Left cardiac atrium (tissue), 4 donors: ENCODE results near the gene MACROH2A1. TPM values are rescaled to one million over a fixed set of nuclear protein-coding genes. Genes with fewer than 3 reads are reported as not detected.
A peak's percentile ranks its signal among the peaks of the same experiment; 100 is the strongest.

Source experiments
- ATAC-seq, 2 donors: fragments of 200-7000 bp; cut with Tn5 transposase; one replicate each; pipeline ENCODE4 v1.9.1; 2020; ENCODE audit warnings: mild to moderate bottlenecking in 2 of 2, moderate library complexity in 2 of 2
- DNase-seq: peaks from one replicate; pipeline ENCODE4 v3.0.0-alpha.2; 2020
- intact Hi-C, 2 donors: fragments of 100-400 bp; cut with DNase I; formaldehyde crosslinking; loops; one replicate each; pipeline versions ENCODE4 v1.14.1 to v1.15.1; 2022 to 2023
- long read RNA-seq: library from polyadenylated mRNA; unstranded; transcript quantifications from one replicate; pipeline ENCODE4 v2.0.0, GENCODE V29; 2021
- total RNA-seq, 2 donors: library from RNA; stranded (reverse); fragmentation: NEBNext Ultra II Directional; extraction: Animal tissue kit (Norgen Biotek cat#: 25700); gene quantifications; one replicate each; pipeline ENCODE4 v1.2.1, GENCODE V29; 2021
- donor health status: DM: no; HTN: yes; CAD: no.
- donor health status: DM: no; HTN: yes; CAD: no; lungs with severe emphysema.
- donor health status: DM: yes; HTN: yes; CAD: no.
- donor health status: Dilated cardiomyopathy.

The MACROH2A1 gene
- total RNA-seq, result 100 to 1,000 TPM; 101 to 138 TPM
- long read RNA-seq, transcript H2AFY-202 (9 exons, 1,859 nt), result major isoform, 11 of 53 reads
- long read RNA-seq, partial matches to known transcripts, result 4 of 53 reads
- long read RNA-seq, other reads (novel, unspliced or antisense), result 38 of 53 reads

DNA sequence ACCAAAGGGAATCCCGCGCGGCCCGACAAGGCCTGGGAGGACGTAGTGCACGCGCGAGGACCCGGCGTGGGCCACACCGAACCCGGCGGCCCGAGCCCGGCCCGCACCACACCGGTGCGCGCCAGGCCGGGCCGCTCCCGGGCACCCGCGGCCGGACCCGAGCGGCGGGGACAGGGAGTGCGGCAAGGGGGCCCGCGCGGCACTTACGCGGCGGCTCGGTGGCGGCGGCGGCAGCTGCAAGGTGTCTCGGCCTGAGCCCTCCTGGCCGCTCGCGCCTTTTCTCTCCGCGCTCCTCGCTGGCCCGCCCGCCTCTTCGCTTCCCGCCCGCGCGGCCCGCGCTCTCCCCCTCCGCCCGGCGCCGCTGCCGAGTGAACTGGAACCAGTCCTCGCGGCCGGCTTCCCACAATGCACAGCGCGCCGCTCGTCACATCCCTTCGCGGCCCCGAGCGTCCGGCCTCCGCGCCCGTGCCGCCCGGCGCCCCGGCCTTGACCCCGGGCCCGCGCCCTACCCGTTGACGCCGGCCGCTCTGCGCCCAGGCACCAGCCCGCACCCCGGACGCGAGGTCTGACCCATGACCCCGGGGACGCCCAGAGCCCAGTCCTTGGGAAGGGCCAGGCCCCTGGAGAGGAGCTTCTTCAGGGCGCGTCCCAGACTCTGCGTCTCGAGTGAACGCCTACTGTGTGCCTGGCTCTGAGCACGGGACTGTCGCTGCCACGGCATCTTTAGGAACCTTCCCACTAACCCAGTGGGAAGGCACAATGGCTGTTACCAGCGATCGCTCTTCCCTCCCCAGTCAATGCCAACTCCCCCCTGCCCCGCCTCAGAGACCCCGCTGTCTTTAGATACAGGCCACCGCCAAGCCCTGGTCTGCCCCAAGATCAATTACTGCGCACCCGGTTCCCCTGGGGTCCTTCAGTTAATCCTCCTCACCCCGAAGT, at the start of gene MACROH2A1:
Gene MACROH2A1, minus strand, starts transcription at position 377 of the 939 bp plus-strand sequence. CDS start 10,138 bp downstream, outside the sequence.
- peak; percentile 97 for ATAC-seq
- peak; percentile 94 for DNase-seq
- intact Hi-C loops, result no loop called here

DNA sequence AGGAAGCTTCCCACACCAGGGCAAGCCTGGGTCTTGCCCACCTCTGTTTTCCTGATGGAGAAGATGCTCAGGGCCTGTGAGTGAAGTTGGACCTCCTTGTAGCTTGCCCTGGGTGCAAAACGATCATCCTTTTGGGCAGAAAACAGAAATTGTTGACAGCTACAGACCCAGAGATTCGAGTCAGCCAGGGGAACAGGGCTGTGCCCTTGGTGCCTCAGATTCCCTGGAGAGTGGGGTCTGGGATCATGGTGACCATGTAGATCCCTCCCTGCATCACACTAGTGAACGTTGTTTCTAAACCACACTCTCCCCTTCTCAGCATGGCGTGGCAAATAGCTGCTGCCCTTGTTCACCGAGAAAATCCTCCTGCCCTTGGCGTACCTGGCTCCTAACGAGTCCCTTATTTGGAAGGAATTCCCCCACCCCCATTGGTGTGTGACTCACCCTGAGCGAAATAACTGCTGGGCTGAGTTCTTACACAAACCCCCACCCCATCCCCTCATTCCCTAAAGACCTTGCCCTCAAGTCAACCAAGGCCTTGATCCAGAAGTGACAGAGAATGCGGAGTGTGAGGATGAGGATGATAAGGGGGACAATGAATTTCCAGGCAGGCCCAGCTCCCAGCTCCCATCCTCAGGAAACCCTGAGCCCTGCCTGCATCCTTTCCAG, 49.2 kb upstream of the MACROH2A1 start:
- ATAC-seq (no peak), DNase-seq (no peak)
- intact Hi-C loops, result no loop called here

DNA sequence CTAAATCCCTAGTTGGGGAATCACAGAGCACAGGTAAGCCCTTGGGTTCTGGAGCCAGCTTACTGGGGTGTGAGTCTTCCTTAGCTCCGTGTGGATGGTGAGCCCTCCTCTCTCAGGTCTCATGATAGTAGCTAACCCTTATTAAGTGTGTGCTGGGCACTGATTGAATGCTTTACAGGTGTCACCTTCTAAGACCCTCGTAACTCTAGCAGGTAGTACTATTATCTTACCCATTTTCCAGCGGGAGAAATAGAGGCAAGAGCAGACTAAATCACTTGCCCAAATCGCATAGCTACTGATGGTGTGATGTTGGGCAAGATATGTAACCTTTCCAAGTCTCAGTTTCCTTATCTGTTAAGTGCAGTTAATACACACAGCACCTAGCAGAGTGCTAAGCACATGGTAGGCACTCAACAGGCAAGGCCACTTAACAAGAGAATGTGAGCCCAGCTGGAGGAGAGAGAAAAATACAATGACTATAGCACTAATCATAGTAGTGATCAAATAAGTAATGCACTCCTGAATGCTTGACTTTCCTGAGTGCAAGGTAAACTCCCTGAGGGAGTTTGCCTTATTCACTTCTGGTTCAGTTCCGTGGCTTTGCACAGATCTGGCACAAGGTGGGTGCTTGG, 48.4 kb upstream of the MACROH2A1 start, which contains the start of gene DCANP1:
Gene DCANP1, minus strand, starts transcription at position 51 of the 632 bp plus-strand sequence. CDS start 240 bp downstream, outside the sequence.
- intact Hi-C loops, result no loop called here
- DNase-seq (no peak), ATAC-seq (no peak)

DNA sequence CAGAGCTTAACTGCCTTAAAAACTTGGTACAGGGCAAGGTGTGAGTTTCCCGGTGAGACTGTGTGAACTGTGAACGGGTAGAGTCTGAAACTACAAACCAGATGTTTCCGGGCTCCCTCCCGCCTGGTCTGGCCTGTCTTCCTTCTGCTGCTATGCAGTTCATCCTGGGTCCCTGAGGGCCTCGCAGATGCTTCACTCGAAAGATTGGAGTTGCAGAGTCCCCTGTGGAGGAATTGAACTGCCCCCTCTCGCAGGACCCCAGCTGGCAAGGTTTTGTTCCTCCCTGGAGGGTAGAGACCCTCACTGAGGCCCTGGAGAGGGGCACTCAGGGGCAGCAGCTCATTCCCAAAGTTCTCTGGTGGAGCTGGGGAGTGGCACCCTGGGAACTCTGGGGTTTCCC, 47.6 kb upstream of the MACROH2A1 start:
- DNase-seq (no peak), ATAC-seq (no peak)
- intact Hi-C loops, result no loop called here

DNA sequence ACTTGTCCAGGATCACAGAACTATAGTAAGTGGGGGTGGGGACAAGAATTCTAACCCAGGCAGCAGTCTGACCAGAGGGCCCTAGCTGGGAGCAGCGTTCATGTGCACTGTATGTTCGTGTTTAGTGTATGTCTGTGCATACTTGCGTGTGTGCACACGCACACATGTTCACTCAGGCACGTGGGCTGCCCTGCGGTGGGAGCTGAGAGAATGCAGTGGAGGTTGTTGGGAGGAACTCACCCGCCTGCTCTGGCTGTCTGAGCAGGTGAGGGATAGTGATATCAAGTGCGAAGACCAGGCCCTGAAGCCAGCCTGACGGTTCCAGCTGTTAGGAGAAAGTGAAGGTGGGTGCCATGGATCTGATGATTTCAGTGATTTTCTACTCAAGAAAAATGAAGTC, 47.2 kb upstream of the MACROH2A1 start:
- intact Hi-C loops, result no loop called here
- ATAC-seq, result no peak
- DNase-seq, result no peak

DNA sequence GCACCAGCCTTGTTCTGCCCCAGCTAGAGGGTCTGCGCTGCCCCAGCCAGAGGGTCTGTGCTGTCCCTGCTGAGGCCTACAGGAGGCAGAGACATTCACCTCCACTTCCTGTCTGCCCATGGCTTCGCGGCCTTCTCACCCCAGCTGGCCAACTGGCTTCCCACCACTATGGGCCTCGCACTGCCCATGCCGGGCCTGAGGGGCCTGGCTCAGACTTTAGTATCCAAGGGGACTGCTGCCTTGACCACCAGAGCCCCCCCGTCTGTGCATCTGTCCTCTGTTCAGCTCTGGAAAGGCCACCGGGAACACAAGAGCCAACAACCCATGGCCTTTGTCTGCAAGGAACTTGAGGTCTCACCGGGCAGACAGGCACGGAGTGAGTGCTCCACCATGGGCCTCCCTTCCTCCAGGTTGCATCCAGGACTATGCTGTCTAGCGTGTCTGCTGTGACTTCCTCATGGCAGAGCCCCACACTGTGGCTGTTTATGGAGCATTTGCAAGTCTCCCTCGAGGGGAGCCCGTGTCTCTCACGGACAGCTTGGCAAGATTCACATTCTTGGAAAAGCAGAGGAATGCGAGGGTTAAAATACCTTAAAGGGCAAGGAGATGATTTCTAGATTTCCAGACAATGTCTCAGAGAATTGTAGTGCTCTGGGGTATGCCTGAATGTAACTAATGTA, 46.4 kb upstream of the MACROH2A1 start:
- DNase-seq (no peak), ATAC-seq (no peak)
- intact Hi-C loops, result no loop called here

DNA sequence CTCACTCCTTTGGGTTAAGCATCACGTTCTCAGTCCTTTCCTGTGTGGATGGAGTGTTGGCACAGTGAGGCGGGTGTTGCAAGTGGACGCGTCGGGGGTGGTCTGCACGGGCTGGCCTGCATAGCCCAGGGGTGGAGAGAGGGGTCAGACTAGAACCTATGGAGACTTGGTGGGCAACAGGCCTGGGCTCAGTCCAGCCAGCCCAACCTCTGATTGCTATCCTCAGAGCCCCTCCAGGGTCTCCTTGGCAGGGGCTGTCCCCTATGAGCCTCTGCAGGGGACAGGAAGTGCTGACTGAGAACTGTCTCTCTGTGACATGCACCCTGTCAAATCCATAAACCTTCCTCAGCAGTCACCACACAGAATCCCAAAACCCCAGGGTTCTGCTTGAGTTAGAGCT, 45.9 kb upstream of the MACROH2A1 start:
- DNase-seq, result no peak
- no peak for ATAC-seq
- intact Hi-C loops, result no loop called here

DNA sequence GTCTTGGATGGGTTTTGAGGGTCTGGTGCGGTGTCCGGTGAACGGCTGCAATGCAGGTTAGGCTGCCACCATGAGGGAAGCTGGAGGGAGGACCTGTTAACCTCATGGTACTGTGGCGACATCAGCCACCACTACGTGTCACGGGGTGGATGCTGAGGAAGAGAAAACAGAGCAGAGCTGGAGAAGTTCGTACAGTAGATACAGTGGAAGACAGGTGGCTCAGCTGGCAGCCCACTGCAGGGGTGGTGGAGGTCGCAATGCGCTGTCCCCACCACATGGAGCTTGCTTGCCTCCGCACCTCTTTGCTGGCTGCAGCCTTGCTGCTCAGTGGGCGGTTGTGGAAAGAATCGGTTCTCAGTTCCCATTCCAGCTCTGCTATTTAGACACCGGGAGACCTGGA, 45.3 kb upstream of the MACROH2A1 start:
- ATAC-seq, result no peak
- intact Hi-C loops, result no loop called here
- no peak for DNase-seq

DNA sequence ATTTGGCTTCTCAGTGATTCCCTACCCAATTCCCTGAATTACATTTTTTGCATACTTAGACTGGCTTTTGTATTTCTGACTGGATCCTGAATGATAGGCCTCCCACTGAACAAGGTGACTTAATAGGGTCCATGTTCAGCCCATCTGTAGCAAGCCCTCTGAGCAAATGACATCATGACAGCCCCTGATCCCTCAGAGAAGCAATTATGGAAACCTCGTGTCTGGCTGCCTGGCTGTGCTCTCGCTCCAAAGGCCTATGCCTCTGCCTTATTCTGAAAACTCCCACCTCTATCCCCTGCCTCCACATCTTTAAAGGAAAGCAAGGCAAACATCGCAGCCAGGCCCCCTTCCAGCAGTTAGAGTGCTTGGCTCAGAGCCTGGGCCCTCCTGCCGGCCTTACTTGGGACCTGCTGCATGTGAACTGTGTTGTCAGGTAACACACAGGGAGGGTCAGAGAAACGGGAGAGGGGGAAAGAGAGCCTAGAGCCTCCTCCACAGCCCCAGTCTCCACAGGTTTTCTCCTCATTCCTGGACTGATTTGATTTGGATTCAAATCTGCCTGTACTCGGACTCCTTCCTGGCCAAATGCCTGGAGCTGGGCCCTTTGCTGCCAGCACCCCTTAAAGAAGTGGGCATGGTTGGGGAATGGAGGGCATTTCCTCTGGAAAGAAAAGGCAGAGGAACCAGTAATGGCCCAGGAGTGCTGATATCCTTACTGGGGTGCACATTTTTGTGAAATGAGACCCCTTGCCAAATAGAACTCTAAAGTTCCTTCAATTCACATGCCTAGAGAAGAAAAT, 44.3 kb upstream of the MACROH2A1 start:
- DNase-seq, result no peak
- no peak for ATAC-seq
- intact Hi-C loops, result no loop called here

DNA sequence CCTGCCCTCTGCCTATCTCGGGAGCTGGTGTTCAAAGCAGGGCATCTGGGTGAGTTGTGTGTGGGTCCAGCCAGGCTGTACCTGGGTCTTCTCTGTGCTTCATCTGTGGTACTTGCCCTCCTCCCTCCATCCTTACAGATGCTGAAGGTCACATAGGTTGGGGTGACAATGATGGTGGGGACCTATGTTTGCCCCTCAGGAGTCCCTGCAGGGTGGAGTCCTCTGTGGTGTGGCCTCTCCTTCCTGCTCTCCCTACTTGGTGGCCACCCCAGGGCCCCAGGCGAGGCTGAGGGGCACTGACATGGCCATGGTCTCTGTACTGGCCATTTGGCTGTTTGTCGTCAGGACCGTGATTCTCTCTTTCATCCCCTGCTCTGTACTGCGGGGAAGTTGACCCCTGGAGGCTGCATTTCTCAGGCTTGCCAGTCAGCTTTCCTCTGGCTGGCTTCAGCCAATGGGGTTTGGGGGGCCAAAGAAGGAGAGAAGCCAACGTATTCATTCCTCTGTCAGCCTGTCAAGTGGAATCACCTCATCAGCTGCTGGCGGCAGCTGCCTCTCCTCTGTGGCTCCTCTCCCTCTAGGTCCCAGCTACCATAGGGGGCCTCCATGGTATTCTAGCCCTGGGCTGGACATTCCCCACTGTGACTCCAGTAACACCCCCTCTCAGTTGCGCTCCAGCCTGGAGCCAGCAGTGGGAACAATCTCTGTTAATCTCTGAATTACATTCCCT, 43.6 kb upstream of the MACROH2A1 start:
- intact Hi-C loops, result no loop called here
- DNase-seq (no peak), ATAC-seq (no peak)

DNA sequence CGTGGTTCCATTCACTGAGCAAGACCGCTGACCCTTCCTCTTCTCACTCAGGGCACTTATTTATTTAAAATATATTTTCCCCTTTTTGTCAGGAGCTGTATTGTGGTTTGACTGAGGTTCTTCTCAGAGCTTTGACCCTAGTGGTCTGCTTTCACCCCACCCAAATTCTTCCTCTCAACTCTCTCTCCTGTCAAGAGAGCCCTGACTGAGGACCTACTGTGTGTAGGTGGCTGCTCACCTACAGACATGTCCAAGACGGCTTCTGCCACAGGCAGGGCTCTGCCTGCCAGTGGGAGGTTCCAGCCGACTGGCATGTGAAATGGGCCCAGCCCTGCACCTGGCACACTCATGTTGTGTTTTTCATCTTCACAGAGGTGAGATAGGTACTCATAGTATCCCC, 42.9 kb upstream of the MACROH2A1 start:
- ATAC-seq (no peak), DNase-seq (no peak)
- intact Hi-C loops, result no loop called here

DNA sequence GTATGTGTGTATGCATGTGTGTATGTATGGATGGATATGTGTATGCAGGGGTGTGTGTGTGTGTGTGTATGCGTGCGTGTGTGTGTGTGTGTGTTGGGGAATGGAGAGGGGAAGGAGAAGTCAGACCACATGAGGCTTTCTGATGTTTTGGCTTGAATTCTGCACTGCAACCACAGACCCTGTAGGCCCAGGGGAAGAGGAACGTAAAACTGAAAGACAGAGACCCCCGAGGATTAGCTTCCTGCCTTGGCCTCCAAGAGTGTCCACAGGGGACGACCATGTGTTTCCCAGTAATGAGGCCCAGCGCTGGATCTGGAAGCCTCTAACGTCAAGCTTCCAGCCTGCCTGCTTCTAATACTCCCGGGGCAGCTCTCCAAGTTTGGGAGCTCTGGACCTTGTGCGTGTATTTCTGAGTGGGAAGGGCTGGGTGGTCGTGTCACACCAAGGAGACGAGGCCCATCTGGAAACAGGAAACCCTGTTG, 42.4 kb upstream of the MACROH2A1 start:
- peak in 1 of 2 donors; percentile 60 for ATAC-seq
- intact Hi-C loops, result no loop called here
- DNase-seq, result no peak

DNA sequence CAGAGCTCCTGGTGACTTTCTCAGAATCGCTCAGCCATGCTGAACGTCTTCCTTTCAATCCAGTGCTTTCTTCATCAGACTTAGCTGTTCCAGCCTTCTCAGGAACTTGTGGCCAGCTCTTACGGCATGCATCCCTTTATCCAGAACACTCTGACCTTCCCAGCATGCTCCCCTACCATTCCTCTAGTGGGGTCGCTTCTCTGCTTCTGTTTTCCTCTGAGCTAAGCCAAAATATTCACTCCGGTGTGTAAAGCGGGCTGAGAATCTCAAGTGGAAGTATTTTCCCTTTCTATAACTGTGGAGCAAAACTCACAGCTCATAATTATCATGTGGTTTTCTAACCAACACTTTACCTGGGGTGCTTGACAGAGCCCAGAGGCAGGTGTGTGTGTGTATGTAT, 41.9 kb upstream of the MACROH2A1 start:
- ATAC-seq (no peak), DNase-seq (no peak)
- intact Hi-C loops, result no loop called here

DNA sequence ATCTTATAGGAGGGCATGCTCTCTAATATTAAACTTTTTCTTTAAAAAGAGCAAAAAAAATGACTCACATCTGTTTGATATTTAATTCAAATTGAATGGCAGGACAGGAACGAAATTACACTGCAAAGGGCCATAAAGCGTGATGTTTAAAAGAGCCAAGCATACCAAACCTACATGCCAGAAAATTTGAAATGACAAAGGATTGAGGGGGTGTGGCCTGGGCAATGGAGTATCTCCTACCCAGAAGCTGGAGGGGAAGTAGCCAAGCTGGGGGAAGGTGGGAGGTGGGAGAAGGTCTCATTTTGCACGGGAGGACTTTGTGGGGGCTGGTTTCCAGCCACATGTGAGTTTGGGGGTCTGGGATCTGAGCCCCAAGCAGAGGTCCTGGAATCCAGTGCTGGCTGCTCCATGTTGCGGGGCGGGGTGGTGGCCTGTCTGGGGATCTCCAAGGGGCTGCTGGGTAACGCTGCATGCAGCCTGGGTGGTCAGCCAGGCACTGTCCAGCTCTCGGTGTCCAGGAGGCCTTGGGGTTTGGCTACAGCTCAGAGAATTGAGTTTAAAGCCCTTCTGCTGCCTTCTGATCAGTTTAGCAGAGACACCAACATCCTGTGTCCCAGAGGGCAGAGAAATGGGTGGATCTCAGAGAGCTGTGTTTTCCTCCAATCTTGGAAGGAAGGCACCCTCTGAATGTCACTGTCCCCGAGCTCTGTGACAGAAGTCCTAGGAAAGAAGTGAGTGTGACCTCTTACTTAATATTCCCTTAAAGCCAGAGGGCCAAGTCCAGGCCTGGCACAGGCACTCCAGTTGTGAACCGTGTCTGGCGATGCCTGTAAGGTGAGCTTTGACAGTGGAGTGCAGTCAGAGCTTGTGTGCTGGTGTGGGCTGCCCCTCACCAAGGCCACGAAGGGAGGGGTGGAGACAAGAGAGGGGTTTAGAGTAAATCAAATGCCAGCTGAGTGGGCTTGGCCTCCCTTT, 40.5 kb upstream of the MACROH2A1 start:
- ATAC-seq, result no peak
- no peak for DNase-seq
- intact Hi-C loops, result no loop called here

DNA sequence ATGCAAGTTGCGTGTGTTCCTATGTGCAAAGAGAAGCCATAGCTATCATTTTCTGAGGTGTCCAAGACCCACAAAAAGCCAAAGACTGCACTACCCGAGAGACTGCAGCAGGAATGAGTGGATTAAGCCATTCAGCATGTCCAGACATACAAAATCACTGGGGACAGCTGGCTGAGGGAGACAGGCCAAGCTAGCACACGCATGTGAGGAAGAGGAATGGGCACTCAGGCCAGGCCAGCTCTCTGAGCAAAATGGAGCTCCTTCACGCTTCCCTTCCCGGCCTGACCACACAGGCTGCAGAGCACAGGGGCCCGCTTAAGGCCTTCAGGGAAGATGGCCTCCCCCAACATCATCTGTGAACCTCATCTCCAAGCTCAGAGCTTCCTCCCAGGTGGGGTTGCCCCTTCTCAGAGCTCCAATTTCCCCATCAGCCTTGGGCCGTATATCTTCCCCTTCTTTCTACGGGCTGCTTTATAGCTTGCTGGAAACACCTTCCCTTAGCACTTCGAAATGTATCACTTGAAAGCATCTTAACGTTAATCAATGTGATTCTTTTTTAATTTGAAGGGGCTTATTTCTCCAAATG, 39.7 kb upstream of the MACROH2A1 start:
- no peak for ATAC-seq
- intact Hi-C loops, result no loop called here
- DNase-seq, result no peak
